Stimulated activated CD8-positive, alpha-beta memory T cell treated with anti-CD3 and anti-CD28 coated beads, Interleukin-15, amount 100 ng/mL, for 48 hours (primary cell): Measurements from ENCODE around the gene TXNL4A.
"Not testable (repeated sequence)": the region's sequence is repeated elsewhere in the genome, so short reads cannot be mapped to it uniquely, and the experiment has no call there.

ENCODE experiments used
- DNase-seq, 2 donors: peaks; one replicate each; pipeline ENCODE4 v3.0.0-alpha.2; 2020; ENCODE audit warnings: low read depth in 2 of 2

The TXNL4A gene

GRCh38 chr18:79963658-79964329 is 24.6 kb downstream of the TXNL4A start:
- DNase-seq: no peak

DNA sequence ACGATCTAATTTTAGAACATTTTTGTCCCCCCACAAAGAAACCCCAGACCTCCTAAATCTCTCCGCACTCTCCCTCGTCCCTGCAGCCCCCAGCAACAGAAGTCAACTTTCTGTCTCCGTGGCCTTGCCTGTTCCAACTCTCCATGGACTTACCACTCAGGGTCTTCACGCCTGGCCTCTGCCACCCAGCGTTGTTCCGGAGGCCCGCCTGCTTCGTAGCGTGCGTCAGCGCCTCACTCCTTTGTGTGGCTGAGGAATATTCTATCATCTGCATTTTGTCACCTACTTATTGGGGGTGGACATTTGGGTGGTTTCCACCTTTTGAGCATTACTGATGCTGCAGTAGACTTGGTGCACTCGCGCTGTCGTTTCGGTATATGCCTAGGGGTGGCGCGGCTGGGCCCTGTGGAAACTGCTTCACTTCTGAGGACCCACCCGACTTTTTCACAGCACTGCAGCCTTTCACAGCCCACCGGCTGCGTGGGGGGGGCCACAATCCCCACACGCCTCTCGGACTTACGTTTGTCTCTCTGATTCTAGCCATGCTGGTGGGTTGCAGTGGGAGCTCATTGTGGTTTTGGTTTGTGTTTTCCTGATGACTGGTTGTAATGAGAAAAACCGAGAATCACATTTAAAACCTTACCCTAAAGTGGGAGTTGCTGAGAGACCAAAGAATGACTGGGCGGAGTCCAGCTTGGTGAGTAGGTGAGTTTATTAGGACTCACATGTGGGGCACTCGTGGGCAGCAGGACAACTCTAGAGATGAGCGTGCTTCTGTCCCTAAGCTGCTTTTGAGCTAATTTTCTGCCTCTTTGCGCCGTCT is 25.3 kb downstream of the TXNL4A start:
- peak; percentile 61 to 64 for DNase-seq

GRCh38 chr18:79962311-79962710 is 26.1 kb downstream of the TXNL4A start:
- no peak for DNase-seq

GRCh38 chr18:79961527-79962291 is 26.7 kb downstream of the TXNL4A start:
- no peak for DNase-seq

DNA sequence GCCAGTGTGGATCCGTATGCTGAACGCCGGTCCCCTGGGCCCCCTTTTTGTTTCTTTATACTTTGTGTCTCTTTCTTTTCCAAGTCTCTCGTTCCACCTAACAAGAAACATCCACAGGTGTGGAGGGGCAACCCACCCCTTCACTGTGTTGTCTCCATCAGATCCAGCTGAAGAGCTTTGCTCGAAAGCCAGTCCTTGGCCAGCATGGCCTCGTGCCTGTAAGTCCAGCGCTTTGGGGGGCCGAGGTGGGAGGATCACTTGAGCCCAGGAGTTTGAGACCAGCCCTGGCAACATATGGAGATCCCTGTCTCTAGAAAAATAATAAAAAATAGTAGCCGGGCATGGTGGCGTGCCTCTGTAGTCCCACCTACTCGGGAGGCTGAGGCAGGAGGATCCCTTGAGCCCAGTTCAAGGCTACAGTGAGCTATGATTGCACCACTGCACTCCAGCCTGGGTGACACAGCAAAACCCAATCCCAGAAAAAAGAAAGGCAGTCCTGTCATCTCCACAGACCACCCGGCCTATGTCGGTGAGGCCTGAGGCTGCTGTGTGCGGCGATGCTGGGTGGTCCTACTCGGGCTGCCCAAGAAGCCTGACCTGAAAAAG is 27.3 kb downstream of the TXNL4A start:
- DNase-seq: no peak

DNA sequence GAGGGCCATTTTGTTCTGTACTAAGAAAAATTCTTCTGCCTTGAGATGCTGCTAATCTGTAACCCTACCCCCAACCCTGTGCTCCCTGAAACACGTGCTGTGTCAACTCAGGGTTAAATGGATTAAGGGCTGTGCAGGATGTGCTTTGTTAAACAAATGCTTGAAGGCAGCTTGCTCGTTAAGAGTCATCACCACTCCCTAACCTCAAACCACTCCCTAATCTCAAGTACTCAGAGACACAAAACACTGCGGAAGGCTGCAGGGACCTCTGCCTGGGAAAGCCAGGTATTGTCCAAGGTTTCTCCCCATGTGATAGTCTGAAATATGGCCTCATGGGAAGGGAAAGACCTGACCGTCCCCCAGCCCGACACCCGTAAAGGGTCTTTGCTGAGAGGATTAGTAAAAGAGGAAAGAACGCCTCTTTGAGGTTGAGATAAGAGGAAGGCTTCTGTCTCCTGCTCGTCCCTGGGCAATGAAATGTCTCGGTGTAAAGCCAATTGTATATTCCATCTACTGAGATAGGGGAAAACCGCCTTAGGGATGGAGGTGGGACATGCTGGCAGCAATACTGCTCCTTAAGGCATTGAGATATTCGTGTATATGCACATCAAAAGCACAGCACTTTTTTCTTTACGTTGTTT is 28.1 kb downstream of the TXNL4A start:
- DNase-seq: not testable (repeated sequence)

GRCh38 chr18:79958981-79959380 is 29.4 kb downstream of the TXNL4A start:
- no peak for DNase-seq

DNA sequence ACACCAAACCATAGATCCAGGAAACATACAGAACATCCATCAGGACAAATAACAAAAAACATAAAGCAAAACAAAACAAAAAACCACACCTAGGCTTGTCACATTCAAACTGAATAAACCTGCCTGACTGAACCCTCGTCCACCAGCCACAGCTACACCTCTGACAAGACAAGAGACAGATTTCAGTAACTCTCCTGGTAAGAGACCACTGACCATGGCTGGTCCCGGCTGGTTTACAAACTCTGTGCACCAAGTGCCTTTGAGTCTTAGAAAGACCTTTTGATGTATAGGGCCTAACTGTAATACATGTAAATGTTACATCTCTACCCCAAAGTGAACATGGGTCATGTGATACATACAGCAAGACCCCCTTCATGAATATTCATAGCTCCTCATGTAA is 32.1 kb downstream of the TXNL4A start:
- DNase-seq: no peak

DNA sequence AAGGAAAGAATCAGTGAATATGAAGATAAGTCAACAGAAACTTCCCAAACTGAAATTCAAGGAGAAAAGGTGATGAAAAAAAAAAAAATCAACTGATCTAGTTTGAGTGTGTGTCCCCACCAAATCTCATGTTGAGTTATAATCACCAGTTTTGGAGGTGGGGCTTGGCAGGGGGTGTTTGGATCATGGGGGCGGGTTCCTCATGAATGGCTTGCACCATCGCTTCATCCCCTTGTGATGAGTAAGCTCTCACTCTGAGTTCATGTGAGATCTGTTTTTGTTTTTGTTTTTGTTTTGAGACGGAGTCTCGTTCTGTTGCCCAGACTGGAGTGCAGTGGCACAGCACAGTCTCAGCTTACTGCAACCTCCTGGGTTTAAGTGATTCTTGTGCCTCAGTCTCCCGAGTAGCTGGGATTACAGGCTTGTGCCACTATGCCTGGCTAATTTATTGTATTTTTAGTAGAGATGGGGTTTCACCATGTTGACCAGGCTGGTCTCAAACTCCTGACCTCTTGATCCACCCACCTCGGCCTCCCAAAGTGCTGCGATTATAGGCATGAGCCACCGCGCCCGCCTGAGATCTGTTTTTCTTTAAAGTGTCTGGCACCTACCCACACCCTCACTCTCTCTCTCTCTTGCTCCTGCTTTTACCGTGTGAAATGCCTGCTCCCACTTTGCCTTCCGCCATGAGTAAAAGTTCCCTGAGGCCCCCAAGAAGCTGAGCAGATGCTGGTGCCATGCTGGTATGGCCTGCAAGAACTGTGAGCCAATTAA is 32.9 kb downstream of the TXNL4A start:
- no peak for DNase-seq

DNA sequence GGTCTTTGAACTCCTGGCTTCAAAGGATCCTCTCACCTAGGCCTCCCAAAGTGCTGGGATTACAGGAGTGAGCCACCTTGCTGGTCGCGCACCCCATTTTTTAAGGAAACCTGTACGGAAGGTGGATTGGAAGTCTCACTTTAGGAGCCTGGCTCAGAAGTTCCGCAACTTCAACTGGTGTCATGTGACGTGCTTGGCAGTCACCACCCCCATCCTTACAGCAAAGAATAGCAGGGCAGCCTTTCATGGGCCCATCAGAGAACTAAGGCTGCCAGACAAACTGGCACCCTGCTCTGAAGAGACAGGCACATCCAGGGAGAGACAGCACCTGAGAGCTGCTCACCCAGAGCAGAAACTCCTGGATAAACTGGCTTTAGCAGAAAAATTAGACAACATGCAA is 33.6 kb downstream of the TXNL4A start:
- DNase-seq: no peak

DNA sequence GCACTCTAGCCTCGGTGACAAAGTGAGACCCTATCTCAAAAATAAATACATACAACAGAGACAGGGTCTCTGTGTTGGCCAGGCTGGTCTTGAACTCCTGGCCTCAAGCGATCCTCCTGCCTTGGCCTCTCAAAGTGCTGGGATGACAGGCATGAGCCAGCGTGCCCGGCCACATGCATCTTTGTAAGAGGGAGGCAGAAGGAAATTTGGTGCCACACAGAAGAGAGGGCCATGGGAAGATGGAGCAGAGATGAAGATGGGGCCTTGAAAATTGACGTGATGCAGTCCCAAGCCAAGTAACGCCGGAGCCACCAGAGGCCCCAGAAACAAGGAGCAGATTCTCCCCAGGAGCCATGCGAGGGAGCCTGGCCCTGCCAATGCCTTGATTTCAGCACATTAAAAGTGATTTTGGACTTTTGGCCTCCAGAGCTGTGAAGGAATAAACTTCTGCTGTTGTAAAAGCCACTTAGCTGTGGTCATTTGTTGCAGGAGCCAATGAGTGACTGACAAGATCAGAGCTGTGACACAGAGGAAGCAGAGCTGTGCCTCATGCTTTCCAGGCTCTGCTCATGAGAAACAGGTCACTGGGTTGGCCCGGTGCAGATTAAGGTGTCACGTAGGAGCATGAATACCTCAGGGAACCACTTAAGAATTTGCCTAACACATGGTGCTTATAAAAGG is 34.3 kb downstream of the TXNL4A start:
- no peak for DNase-seq

DNA sequence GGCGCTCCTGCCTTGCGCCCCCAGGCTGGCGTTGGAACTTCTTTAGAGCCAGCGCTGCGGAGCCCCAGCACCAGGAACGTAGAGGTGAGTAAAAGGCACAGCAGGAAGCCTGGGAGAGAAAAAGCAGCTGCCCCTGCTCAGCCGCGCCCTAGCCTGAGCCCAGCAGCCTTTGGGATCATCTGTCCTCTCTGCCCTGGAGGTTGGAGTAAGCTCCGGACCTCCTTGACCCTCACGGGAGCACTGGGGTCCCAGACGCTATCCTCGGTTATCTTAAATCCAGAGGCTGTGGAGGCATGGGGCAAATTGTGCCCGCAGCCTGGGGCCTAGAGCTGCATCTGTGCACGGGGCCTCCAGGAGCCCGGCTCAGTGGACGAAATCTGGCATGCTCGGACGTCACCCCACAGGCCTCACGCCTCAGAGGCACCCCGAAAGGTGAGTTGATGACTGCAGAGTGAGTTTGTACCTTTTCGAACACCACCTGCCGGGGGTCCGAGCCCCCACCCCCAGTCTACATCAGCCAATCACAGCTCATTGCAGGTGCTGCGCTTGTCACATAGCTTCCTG is 35.3 kb downstream of the TXNL4A start:
- no peak for DNase-seq

- no peak for DNase-seq
Observed at GRCh38 chr18:79952456-79952995, 35.8 kb downstream of the TXNL4A start.

DNA sequence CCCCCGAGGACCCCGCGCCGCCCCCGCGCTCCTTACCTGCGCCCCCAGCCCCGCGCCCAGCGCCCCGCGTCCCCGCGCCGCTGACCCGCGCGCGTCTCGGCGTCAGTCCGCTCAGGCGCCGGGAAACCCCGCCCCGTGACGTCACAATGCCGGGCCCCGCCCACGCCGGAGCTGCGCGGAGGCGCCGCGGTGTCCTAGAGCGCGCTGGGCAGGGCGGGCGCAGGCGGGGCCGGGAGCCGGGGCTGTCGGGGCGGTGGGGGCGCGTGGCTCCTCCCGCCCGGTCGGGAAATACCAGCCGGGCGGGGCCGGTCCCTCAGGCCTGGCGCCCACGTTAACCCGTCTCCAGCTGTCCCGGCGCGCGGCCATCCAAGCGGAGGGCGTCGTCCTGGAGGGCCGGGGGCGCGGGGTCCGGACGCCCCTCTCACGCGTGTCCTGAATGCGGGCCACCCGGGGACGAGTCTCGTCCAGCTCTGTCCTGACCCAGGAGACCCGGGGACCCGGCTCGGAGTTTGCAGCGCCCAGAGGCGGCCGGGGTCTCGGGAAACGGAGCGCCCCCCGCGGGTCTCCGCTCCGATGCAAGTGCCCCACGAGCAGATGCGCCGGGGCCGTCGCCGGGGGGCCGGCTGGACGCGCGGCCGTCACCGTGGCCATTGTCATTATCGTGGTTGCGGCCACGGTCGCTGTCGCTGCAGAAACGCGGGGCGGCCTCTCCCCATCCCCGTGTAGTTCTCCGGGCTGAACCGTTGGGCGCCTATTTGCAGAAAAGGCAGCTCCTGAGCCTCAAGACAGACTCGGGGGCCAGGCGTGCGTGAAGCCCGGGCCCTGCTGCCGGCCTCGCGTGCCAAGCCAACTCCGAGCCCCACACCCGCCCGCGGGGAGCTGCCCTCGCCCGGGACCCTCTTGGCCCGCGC is 36.6 kb downstream of the TXNL4A start, which contains the start of gene SLC66A2:
Gene SLC66A2, minus strand, starts transcription at position 109 of the 911 bp plus-strand sequence. CDS start 727 bp downstream, outside the sequence.
- DNase-seq: peak; percentile 86 to 89

DNA sequence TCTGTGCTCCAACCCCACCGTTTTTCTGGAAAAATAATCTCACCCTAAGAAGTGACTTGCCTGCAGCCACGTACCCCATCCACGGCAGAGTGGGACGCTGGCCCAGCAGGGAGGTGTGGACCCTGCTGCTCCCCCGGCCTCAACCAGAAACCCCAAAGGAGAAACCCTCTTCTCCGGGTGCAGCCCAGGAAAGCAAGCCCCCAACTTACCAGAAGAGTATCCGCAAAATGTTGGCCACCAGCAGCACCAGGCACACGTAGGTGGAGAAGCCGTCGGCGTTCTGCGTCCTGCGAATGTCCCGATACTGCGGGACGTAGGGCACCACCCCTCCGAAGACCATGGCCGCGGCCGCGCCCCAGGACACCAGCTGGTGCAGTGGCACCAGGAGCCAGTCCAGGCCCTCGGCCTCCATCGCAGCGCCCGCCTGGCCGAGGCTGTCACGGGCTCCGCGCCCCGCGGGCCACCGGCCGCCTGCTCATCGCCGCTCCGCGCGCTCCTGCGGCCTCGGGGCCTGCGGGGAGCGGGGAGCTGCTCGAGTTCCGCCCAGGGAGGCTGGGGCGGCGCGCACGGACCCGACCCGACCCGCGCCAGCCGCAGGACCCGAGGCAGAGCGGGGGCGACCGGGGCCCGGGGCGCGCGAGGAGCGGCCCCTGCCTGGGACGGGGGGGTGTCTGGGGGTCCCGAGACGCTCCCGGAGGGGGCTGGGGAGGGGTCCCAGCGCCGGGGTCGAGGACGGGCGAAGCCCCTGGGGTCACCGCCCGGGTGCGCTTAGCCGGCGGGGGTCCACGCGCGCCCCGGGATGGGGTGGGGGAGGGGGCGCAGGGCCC is 37.6 kb downstream of the TXNL4A start:
- no peak for DNase-seq

DNA sequence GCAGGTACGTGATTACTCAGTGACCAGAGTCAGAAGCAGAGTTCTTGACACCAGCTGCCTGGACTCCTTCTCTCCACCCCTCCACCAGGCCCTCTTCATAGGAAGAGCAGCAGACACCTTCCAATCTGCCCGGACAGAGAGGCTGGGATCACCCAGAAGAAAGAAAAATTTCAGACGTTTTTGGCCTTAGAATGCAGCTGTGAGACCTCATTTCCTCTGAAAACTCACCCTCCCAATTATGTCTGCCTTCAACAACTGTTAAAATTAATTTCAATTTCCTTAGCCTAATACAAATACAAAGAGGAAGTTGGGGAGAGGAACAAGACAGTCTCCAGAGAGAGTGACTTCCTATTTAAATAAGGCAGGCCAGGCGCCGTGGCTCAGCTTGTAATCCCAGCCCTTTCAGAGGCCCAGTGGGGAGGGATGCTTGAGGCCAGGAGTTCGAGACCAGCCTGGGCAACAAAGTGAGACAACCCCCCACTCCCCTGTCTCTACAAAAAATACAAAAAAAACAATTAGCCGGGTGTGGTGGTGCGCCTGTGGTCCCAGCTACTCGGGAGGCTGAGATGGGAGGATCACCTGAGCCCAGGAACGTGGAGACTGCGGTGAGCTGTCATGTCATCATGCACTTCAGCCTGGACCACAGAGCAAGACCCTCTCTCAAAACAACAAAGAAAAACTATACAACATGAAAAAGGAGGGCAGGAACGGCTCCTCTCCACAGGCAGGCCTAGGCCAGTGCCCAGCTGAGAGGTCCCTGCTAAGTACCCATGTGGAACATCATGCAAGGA is 38.5 kb downstream of the TXNL4A start:
- no peak for DNase-seq
